ENCODE results near the gene PSMB3. TPM values are rescaled to one million over a fixed set of nuclear protein-coding genes. Genes with fewer than 3 reads are reported as not detected.

Gene PSMB3
- total RNA-seq, 1 experiment from 2014 or later: 441 TPM

DNA sequence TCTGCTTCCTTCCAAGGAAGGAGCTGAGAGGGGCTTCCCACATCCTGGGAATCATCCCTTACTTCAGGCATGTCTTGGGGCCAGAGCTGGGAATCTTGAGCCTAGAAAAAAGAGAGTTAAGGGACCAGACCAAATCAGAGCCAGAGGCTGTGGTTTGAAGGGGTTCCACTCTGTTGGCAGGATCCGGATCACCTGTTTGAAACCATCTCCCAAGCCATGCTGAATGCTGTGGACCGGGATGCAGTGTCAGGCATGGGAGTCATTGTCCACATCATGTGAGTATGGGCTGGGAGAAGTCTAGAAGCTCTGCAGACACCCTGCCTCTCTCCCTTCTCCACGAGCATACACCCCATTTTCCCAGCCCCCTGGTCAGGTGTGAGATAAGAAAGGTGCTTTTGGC is 9.7 kb downstream of the PSMB3 start:
- ChIA-PET CTCF (no interaction called here), POLR2A (ENCODE audit: unreplicated experiment) (no interaction called here)
- TF ChIP-seq EZH2 (IDR thresholded peaks at IDR 0.05; ENCODE audit: low read length, unreplicated experiment) (no peak), EZH2phosphoT487 (IDR thresholded peaks at IDR 0.05; ENCODE audit: borderline replicate concordance, low read length) (no peak)
- TF ChIP-seq, protein P1, sequence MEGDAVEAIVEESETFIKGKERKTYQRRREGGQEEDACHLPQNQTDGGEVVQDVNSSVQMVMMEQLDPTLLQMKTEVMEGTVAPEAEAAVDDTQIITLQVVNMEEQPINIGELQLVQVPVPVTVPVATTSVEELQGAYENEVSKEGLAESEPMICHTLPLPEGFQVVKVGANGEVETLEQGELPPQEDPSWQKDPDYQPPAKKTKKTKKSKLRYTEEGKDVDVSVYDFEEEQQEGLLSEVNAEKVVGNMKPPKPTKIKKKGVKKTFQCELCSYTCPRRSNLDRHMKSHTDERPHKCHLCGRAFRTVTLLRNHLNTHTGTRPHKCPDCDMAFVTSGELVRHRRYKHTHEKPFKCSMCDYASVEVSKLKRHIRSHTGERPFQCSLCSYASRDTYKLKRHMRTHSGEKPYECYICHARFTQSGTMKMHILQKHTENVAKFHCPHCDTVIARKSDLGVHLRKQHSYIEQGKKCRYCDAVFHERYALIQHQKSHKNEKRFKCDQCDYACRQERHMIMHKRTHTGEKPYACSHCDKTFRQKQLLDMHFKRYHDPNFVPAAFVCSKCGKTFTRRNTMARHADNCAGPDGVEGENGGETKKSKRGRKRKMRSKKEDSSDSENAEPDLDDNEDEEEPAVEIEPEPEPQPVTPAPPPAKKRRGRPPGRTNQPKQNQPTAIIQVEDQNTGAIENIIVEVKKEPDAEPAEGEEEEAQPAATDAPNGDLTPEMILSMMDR (conservative IDR thresholded peaks at IDR 0.05; ENCODE audit: low read depth, low read length): no peak
- Histone ChIP-seq H3K9me3 (ENCODE audit: low read length) (no peaks in the 10 kb centered on the region), H3K79me2 (ENCODE audit: low read length) (no peaks in the 10 kb centered on the region), H3K4me1 (ENCODE audit: insufficient read depth, low read length) (no peaks in the 10 kb centered on the region), H3K9me2 (replicated peaks; ENCODE audit: low read length) (no peaks in the 10 kb centered on the region), H3K4me3 (ENCODE audit: low read length) (no peak overlapping the region), H3K36me3 (ENCODE audit: low read depth, low read length) (peaks cover 21% of the 10 kb centered on the region; the same call in 1 of the 2 replicates), H3K9ac (ENCODE audit: low read length) (no peak overlapping the region), H3K4me2 (ENCODE audit: low read length) (no peak overlapping the region), H3K27ac (ENCODE audit: low read length) (no peak overlapping the region), H2AFZ (ENCODE audit: low read length) (no peak overlapping the region), H4K20me1 (ENCODE audit: low read length) (no peaks in the 10 kb centered on the region), H3K27me3 (ENCODE audit: low read length) (no peaks in the 10 kb centered on the region), H3F3A (ENCODE audit: low read length, unreplicated experiment) (no peaks in the 10 kb centered on the region)
- ATAC-seq (no peak), DNase-seq (no peak)
- intact Hi-C loops (cut with micrococcal nuclease): no loop called here
- no TSS peak for BruUV-seq (replicated peaks)

DNA sequence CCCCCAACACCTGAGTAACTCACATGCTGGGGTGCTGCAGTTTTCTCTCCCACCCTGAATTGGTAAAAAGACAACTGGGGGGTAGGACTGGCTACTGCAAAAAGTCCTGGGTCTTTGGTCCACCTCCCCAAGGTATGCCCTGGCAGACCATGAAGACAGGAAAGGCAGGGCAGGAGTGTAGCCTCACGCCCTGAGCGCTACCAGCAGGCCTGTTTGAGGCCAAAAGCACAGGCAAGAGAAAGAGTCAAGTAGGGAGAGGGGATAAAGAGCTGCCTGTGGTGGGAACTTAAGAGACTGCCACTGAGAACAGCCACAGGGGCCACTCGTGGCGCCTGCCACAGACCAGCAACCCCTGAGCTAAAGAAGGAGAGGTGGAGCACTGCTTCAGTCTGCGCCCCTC is 13.8 kb downstream of the PSMB3 start:
- ATAC-seq (no peak), DNase-seq (no peak)
- no peaks in the 10 kb centered on the region for H3K79me2 ChIP-seq (ENCODE audit: low read length)
- CTCF ChIA-PET: no interaction called here
- intact Hi-C loops (cut with micrococcal nuclease): no loop called here
- no peak overlapping the region for H3K9ac ChIP-seq (ENCODE audit: low read length)
- POLR2A ChIA-PET (ENCODE audit: unreplicated experiment): no interaction called here
- no peak overlapping the region for H3K4me2 ChIP-seq (ENCODE audit: low read length)
- H3K27me3 ChIP-seq (ENCODE audit: low read length): no peaks in the 10 kb centered on the region
- no peak overlapping the region for H2AFZ ChIP-seq (ENCODE audit: low read length)
- no peaks in the 10 kb centered on the region for H3F3A ChIP-seq (ENCODE audit: low read length, unreplicated experiment)
- H4K20me1 ChIP-seq (ENCODE audit: low read length): no peaks in the 10 kb centered on the region
- H3K36me3 ChIP-seq (ENCODE audit: low read depth, low read length): peaks cover 12% of the 10 kb centered on the region; the same call in 1 of the 2 replicates
- H3K27ac ChIP-seq (ENCODE audit: low read length): no peak overlapping the region
- H3K4me1 ChIP-seq (ENCODE audit: insufficient read depth, low read length): no peaks in the 10 kb centered on the region
- no peaks in the 10 kb centered on the region for H3K9me3 ChIP-seq (ENCODE audit: low read length)
- TSS peak; percentile 7 for BruUV-seq (replicated peaks)
- TF ChIP-seq EZH2 (IDR thresholded peaks at IDR 0.05; ENCODE audit: low read length, unreplicated experiment): no peak
- no peak for TF ChIP-seq EZH2phosphoT487 (IDR thresholded peaks at IDR 0.05; ENCODE audit: borderline replicate concordance, low read length)
- TF ChIP-seq, protein P1 (conservative IDR thresholded peaks at IDR 0.05; ENCODE audit: low read depth, low read length): no peak
- no peak overlapping the region for H3K4me3 ChIP-seq (ENCODE audit: low read length)
- no peaks in the 10 kb centered on the region for H3K9me2 ChIP-seq (replicated peaks; ENCODE audit: low read length)

DNA sequence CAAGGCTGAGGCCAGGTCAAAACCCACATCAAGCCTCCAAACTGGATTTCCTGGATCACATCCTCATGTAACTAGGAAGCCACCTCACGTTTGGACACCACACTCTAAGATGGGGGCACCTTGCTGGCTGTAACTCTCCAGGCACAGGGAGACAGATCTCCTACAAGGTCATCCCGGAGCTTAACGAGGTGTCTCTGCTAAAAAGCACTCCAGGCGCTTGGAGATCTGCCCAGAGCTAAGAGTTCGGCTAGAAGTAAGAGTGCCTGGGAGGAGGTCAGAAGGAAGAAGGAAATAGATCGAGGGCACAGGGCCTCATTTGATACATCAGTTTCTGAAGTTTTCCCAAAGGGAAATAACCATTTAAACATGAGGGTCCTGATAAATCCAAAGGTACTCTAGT is 15.9 kb downstream of the PSMB3 start:
- Histone ChIP-seq H3F3A (ENCODE audit: low read length, unreplicated experiment) (no peaks in the 10 kb centered on the region), H3K27ac (ENCODE audit: low read length) (no peak overlapping the region), H3K4me3 (ENCODE audit: low read length) (no peak overlapping the region), H3K4me1 (ENCODE audit: insufficient read depth, low read length) (no peaks in the 10 kb centered on the region), H3K9me2 (replicated peaks; ENCODE audit: low read length) (no peaks in the 10 kb centered on the region), H3K79me2 (ENCODE audit: low read length) (no peaks in the 10 kb centered on the region), H3K36me3 (ENCODE audit: low read depth, low read length) (peaks cover 5% of the 10 kb centered on the region; the same call in 1 of the 2 replicates), H3K4me2 (ENCODE audit: low read length) (no peak overlapping the region), H2AFZ (ENCODE audit: low read length) (no peak overlapping the region), H3K27me3 (ENCODE audit: low read length) (no peaks in the 10 kb centered on the region), H3K9me3 (ENCODE audit: low read length) (no peaks in the 10 kb centered on the region), H4K20me1 (ENCODE audit: low read length) (no peaks in the 10 kb centered on the region), H3K9ac (ENCODE audit: low read length) (no peak overlapping the region)
- POLR2A ChIA-PET (ENCODE audit: unreplicated experiment): no interaction called here
- BruUV-seq (replicated peaks): no TSS peak
- DNase-seq: no peak
- no peak for ATAC-seq
- no peak for TF ChIP-seq EZH2phosphoT487 (IDR thresholded peaks at IDR 0.05; ENCODE audit: borderline replicate concordance, low read length)
- TF ChIP-seq EZH2 (IDR thresholded peaks at IDR 0.05; ENCODE audit: low read length, unreplicated experiment): no peak
- TF ChIP-seq, protein P1 (conservative IDR thresholded peaks at IDR 0.05; ENCODE audit: low read depth, low read length): no peak
- CTCF ChIA-PET: no interaction called here
- intact Hi-C loops (cut with micrococcal nuclease): no loop called here

Data from PC-3 (cell line).